GM23248 (cell line): Measurements from ENCODE around the gene LMX1A. TPM values are rescaled to one million over a fixed set of nuclear protein-coding genes. Genes with fewer than 3 reads are reported as not detected.

Experiments
- DNase-seq: peaks from one replicate; pipeline ENCODE4 v3.0.0-alpha.2; 2015
- H2AFZ ChIP-seq: fragments of 200-600 bp; sonication (generic); 2 replicates; pipeline ENCODE4 v1.6.1; 2016; ENCODE audit warnings: antibody characterized with exemption
- H3F3A ChIP-seq: fragments of 200-600 bp; sonication (generic); 2 replicates; pipeline ENCODE4 v1.6.1; 2016; ENCODE audit warnings: mild to moderate bottlenecking, antibody characterized with exemption, mixed run types; ENCODE audit not compliant: insufficient read depth
- H3K27ac ChIP-seq: fragments of 200-600 bp; sonication (generic); 2 replicates; pipeline ENCODE4 v1.5.1; 2016; ENCODE audit warnings: mild to moderate bottlenecking
- H3K27me3 ChIP-seq: fragments of 200-600 bp; sonication (generic); replicated peaks from 2 replicates; pipeline ENCODE4 v1.6.1; 2016; ENCODE audit warnings: mild to moderate bottlenecking; ENCODE audit not compliant: insufficient read depth
- H3K36me3 ChIP-seq: fragments of 200-600 bp; sonication (generic); 2 replicates; pipeline ENCODE4 v1.6.1; 2016; ENCODE audit warnings: low read depth, mild to moderate bottlenecking
- H3K4me1 ChIP-seq: fragments of 200-600 bp; sonication (generic); 2 replicates; pipeline ENCODE4 v1.6.1; 2016; ENCODE audit warnings: mild to moderate bottlenecking; ENCODE audit not compliant: insufficient read depth
- H3K4me2 ChIP-seq: fragments of 200-600 bp; sonication (generic); one replicate; pipeline ENCODE4 v1.6.1; 2016; ENCODE audit warnings: mild to moderate bottlenecking; ENCODE audit not compliant: unreplicated experiment
- H3K4me3 ChIP-seq: fragments of 200-600 bp; sonication (generic); 2 replicates; pipeline ENCODE4 v1.5.1; 2016; ENCODE audit warnings: mild to moderate bottlenecking
- H3K79me2 ChIP-seq: fragments of 200-600 bp; sonication (generic); 2 replicates; pipeline ENCODE4 v1.6.1; 2016; ENCODE audit warnings: mild to moderate bottlenecking; ENCODE audit not compliant: insufficient read depth
- H3K9ac ChIP-seq: fragments of 200-600 bp; sonication (generic); 2 replicates; pipeline ENCODE4 v1.6.1; 2016; ENCODE audit warnings: mild to moderate bottlenecking
- H3K9me2 ChIP-seq: fragments of 200-600 bp; sonication (generic); 2 replicates; pipeline ENCODE4 v1.6.1; 2016; ENCODE audit warnings: mixed run types, mild to moderate bottlenecking, moderate library complexity; ENCODE audit not compliant: insufficient read depth
- H3K9me3 ChIP-seq: fragments of 200-600 bp; sonication (generic); one replicate; pipeline ENCODE4 v1.6.1; 2017; ENCODE audit warnings: low read depth
- H4K20me1 ChIP-seq: fragments of 200-600 bp; sonication (generic); 2 replicates; pipeline ENCODE4 v1.6.0; 2016; ENCODE audit not compliant: insufficient read depth
- EZH2 ChIP-seq: fragments of 200-600 bp; sonication (generic); IDR thresholded peaks from 2 replicates; pipeline ENCODE4 v1.6.1; 2018; ENCODE audit warnings: antibody characterized with exemption, mild to moderate bottlenecking; ENCODE audit not compliant: insufficient read depth, poor library complexity, severe bottlenecking
- EZH2phosphoT487 ChIP-seq: fragments of 200-600 bp; sonication (generic); IDR thresholded peaks from 2 replicates; pipeline ENCODE4 v1.6.1; 2018; ENCODE audit warnings: antibody characterized with exemption, moderate library complexity, mild to moderate bottlenecking, low read depth; ENCODE audit not compliant: insufficient read depth
- WGBS, 2 experiments: methylation state at CpG; one replicate each; pipeline ENCODE4 v1.1.6; 2015 to 2017; ENCODE audit warnings: low lambda C conversion rate in 2 of 2, low coverage in 1 of 2; ENCODE audit errors: missing lambda C conversion rate in 2 of 2; 5-methylcytosine and 5-hydroxymethylcytosine counted together
- in situ Hi-C: fragments of 300-500 bp; cut with MboI; formaldehyde crosslinking; loops from 2 replicates; pipeline ENCODE4 v1.15.0; 2020
- polyA plus RNA-seq: library from polyadenylated mRNA; unstranded; fragments of >200 nt; fragmentation: Nextera tagmentation; extraction: Ambion mirVana; gene quantifications from 2 replicates; pipeline ENCODE4 v1.2.1, GENCODE V29; 2016
- total RNA-seq: library from RNA; depleted of rRNA; stranded (reverse); fragments of >200 nt; shearing (Covaris generic); gene quantifications from 2 replicates; pipeline ENCODE4 v1.2.3, GENCODE V29; 2014

LMX1A gene
- total and polyA plus RNA-seq, 2 experiments from 2014 or later = not detected

DNA sequence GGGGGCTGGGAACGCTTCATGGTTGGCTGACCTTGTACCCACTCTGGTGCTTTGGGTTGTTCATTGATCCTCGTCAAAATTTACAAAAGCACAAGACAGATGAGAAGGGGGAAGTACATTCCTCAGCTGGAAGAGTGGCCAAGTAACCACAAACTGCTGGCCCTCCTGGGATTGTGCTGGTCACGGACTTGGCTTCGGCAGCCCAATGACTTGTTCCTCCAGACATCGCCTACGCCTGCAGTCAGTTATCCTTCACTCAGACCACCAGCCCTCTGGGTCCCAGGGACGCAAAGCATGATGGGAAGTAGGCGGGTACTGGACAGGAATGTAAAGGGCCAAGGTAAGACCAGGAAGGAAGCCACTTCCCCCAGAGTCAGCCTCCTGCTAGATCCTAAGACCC, 53.1 kb downstream of the LMX1A start:
- TF ChIP-seq EZH2 = no peak
- TF ChIP-seq EZH2phosphoT487 = no peak
- no peaks in the 10 kb centered on the region for H3F3A ChIP-seq
- H3K9ac ChIP-seq = no peak overlapping the region
- H3K9me2 ChIP-seq = no peaks in the 10 kb centered on the region
- no peak for DNase-seq
- no peaks in the 10 kb centered on the region for H3K36me3 ChIP-seq
- H3K9me3 ChIP-seq = no peaks in the 10 kb centered on the region
- H2AFZ ChIP-seq = no peak overlapping the region
- H3K4me1 ChIP-seq = no peaks in the 10 kb centered on the region
- H3K27me3 ChIP-seq = peaks cover 5% of the 10 kb centered on the region
- H3K79me2 ChIP-seq = no peaks in the 10 kb centered on the region
- no peak overlapping the region for H3K4me3 ChIP-seq
- in situ Hi-C loops = no loop called here
- H3K27ac ChIP-seq = no peak overlapping the region
- WGBS, 2 experiments = 51 to 54% methylated on average over 8 of the region's 8 CpGs
- no peak overlapping the region for H3K4me2 ChIP-seq
- no peaks in the 10 kb centered on the region for H4K20me1 ChIP-seq

- Histone ChIP-seq H4K20me1 (no peaks in the 10 kb centered on the region), H3K79me2 (no peaks in the 10 kb centered on the region), H3K9me3 (no peaks in the 10 kb centered on the region), H3K4me2 (no peak overlapping the region), H3K4me1 (no peaks in the 10 kb centered on the region), H3K4me3 (no peak overlapping the region), H3K9ac (no peak overlapping the region), H3F3A (no peaks in the 10 kb centered on the region), H3K27me3 (peaks cover 5% of the 10 kb centered on the region; the same call in 1 of the 2 replicates), H3K27ac (no peak overlapping the region), H3K36me3 (no peaks in the 10 kb centered on the region), H2AFZ (no peak overlapping the region), H3K9me2 (no peaks in the 10 kb centered on the region)
- TF ChIP-seq EZH2 = no peak
- no peak for TF ChIP-seq EZH2phosphoT487
- no peak for DNase-seq
- in situ Hi-C loops = no loop called here
- WGBS, 2 experiments = 47 to 59% methylated on average over 2 of the region's 2 CpGs
Observed at GRCh38 chr1:165300400-165300903, 56.1 kb downstream of the LMX1A start.

DNA sequence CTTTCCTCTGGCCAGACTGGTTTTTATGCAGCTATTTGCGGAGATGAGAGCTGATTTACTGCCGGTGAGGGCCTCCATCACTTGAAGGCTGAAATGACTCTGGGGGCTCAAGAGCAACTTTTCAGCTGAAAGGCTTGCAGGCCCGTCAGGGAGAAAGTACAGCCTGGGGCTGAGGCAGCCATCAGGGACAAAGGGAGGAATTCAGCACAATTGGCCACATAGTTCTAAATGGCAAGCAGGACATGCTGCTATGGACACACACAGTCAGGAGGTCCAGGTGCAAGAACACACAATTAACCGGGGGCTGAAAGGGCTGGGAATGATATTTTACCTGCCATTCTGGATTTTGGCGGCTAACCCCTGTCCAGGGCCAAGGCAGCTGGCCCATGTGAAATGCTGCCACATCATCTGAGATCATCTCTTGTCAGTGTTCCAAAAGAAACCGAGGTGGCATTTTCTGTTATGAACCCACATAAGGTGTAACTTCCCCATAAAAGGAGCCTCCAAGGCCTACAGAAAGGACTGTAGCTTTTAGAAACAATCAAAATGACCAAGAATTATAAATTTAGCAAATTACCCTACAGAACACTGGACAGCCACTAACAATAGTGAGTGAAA, 58.2 kb downstream of the LMX1A start:
- Histone ChIP-seq H3K36me3 (no peaks in the 10 kb centered on the region), H3K79me2 (no peaks in the 10 kb centered on the region), H4K20me1 (no peaks in the 10 kb centered on the region), H3K27me3 (peaks cover 5% of the 10 kb centered on the region; the same call in 1 of the 2 replicates), H3K9me3 (no peaks in the 10 kb centered on the region), H3K9me2 (no peaks in the 10 kb centered on the region), H3K9ac (no peak overlapping the region), H3K4me2 (no peak overlapping the region), H3F3A (no peaks in the 10 kb centered on the region), H3K27ac (no peak overlapping the region), H2AFZ (no peak overlapping the region), H3K4me3 (no peak overlapping the region), H3K4me1 (no peaks in the 10 kb centered on the region)
- TF ChIP-seq EZH2phosphoT487 = no peak
- TF ChIP-seq EZH2 = no peak
- WGBS, 2 experiments = 54 to 58% methylated on average over 6 of the region's 6 CpGs
- DNase-seq = no peak
- in situ Hi-C loops = no loop called here

GRCh38 chr1:165296205-165296604, 60.3 kb downstream of the LMX1A start:
- no peaks in the 10 kb centered on the region for H3K9me3 ChIP-seq
- no peak overlapping the region for H3K4me2 ChIP-seq
- H3K79me2 ChIP-seq = no peaks in the 10 kb centered on the region
- H3K27me3 ChIP-seq = no peaks in the 10 kb centered on the region; the same call in 1 of the 2 replicates
- no peak overlapping the region for H3K27ac ChIP-seq
- no peak for TF ChIP-seq EZH2
- TF ChIP-seq EZH2phosphoT487 = no peak
- H3K36me3 ChIP-seq = no peaks in the 10 kb centered on the region
- in situ Hi-C loops = no loop called here
- no peak overlapping the region for H3K4me3 ChIP-seq
- H2AFZ ChIP-seq = no peak overlapping the region
- no peak overlapping the region for H3K9ac ChIP-seq
- WGBS, 2 experiments = 30 to 31% methylated on average over 4 of the region's 4 CpGs
- no peaks in the 10 kb centered on the region for H4K20me1 ChIP-seq
- no peaks in the 10 kb centered on the region for H3K9me2 ChIP-seq
- no peaks in the 10 kb centered on the region for H3F3A ChIP-seq
- H3K4me1 ChIP-seq = no peaks in the 10 kb centered on the region
- no peak for DNase-seq

GRCh38 chr1:165290148-165290547, 66.4 kb downstream of the LMX1A start:
- Histone ChIP-seq H4K20me1 (no peaks in the 10 kb centered on the region), H3K4me2 (no peak overlapping the region), H3K4me1 (no peaks in the 10 kb centered on the region), H3K9me3 (no peaks in the 10 kb centered on the region), H3K9ac (no peak overlapping the region), H3K79me2 (no peaks in the 10 kb centered on the region), H3K27ac (no peak overlapping the region), H2AFZ (no peak overlapping the region), H3K4me3 (no peak overlapping the region), H3K9me2 (no peaks in the 10 kb centered on the region), H3F3A (no peaks in the 10 kb centered on the region), H3K36me3 (no peaks in the 10 kb centered on the region), H3K27me3 (peaks cover 19% of the 10 kb centered on the region)
- WGBS, 2 experiments = 32 to 33% methylated on average over 7 of the region's 7 CpGs
- in situ Hi-C loops = no loop called here
- TF ChIP-seq EZH2 (no peak), EZH2phosphoT487 (no peak)
- DNase-seq = peak; percentile 33
